ENCODE data around the gene ATP4B. TPM values are rescaled to one million over a fixed set of nuclear protein-coding genes. Genes with fewer than 3 reads are reported as not detected.

The ATP4B gene
- polyA plus RNA-seq, 1 of the 3 experiments (the other 2 are of a cell fraction): not detected

- Histone ChIP-seq H3K27ac (ENCODE audit: low read depth in 2 of 2, low read length in 1 of 2) (no peak overlapping the region), H3K36me3 (replicated peaks in 1 of 2; ENCODE audit: control insufficient read depth in 1 of 2, insufficient read depth in 2 of 2, low read length in 1 of 2) (no peaks in the 10 kb centered on the region), H3K79me2 (ENCODE audit: insufficient read depth) (no peaks in the 10 kb centered on the region), H3K27me3 (ENCODE audit: insufficient read depth) (no peaks in the 10 kb centered on the region), H2AFZ (ENCODE audit: low read depth) (no peak overlapping the region), H3K4me1 (ENCODE audit: control insufficient read depth in 1 of 2, insufficient read depth in 2 of 2, low read depth in 1 of 2, low read length in 1 of 2) (peaks cover 12 to 24% of the 10 kb centered on the region in 2 experiments; a peak in 2 of 4 replicates), H3K4me3 (ENCODE audit: low read depth in 2 of 2, low read length in 1 of 2) (no peak overlapping the region), H3K9me3 (no peaks in the 10 kb centered on the region), H4K20me1 (ENCODE audit: insufficient read depth) (no peaks in the 10 kb centered on the region), H3K9me2 (no peaks in the 10 kb centered on the region), H3K9ac (no peak overlapping the region), H3F3A (replicated peaks; ENCODE audit: insufficient read depth) (no peaks in the 10 kb centered on the region), H3K4me2 (no peak overlapping the region)
- WGBS (ENCODE audit: low lambda C conversion rate): 94% methylated on average over 14 of the region's 15 CpGs
- no peak for DNase-seq
- CTCF ChIA-PET: interaction anchor here (2.2 kb wide), 1 partner anchor 74 kb away, joined by 9 read pairs; no protein-coding TSS in a partner anchor
- POLR2A ChIA-PET: no interaction called here
- TF ChIP-seq IRF3 (IDR thresholded peaks at IDR 0.05; ENCODE audit: low read depth, low read length) (no peak), MEF2A (IDR thresholded peaks at IDR 0.05; ENCODE audit: borderline replicate concordance, low read depth) (no peak), JUND (IDR thresholded peaks at IDR 0.05) (no peak), TCF12 (IDR thresholded peaks at IDR 0.05) (no peak), USF1 (IDR thresholded peaks at IDR 0.05; ENCODE audit: borderline replicate concordance, low read depth) (no peak), REST (IDR thresholded peaks at IDR 0.05; ENCODE audit: low read depth, low read length) (no peak), SMC3 (IDR thresholded peaks at IDR 0.05; ENCODE audit: low read depth, low read length) (no peak), GATA2 (CRISPR knock-in tag; IDR thresholded peaks at IDR 0.05) (no peak), RAD21 (IDR thresholded peaks at IDR 0.05; ENCODE audit: low read length) (no peak), EP300 (IDR thresholded peaks at IDR 0.05; ENCODE audit: borderline replicate concordance in 1 of 2, low read depth in 1 of 2, low read length in 1 of 2) (no peak), FOXJ3 (CRISPR knock-in tag; IDR thresholded peaks at IDR 0.05) (no peak), POLR2AphosphoS5 (IDR thresholded peaks at IDR 0.05; ENCODE audit: low read depth, low read length) (no peak), RCOR1 (IDR thresholded peaks at IDR 0.05; ENCODE audit: low read length) (no peak), NRF1 (IDR thresholded peaks at IDR 0.05; ENCODE audit: low read depth, low read length) (no peak)
- TF ChIP-seq, protein P1, sequence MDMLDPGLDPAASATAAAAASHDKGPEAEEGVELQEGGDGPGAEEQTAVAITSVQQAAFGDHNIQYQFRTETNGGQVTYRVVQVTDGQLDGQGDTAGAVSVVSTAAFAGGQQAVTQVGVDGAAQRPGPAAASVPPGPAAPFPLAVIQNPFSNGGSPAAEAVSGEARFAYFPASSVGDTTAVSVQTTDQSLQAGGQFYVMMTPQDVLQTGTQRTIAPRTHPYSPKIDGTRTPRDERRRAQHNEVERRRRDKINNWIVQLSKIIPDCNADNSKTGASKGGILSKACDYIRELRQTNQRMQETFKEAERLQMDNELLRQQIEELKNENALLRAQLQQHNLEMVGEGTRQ (IDR thresholded peaks at IDR 0.05; ENCODE audit: borderline replicate concordance, low read depth, low read length): no peak
Observed at GRCh38 chr13:113650275-113650674, 7.7 kb downstream of the ATP4B start.
